HepG2 (cell line): ENCODE measurements around the gene TBC1D2B. TPM values are rescaled to one million over a fixed set of nuclear protein-coding genes. Genes with fewer than 3 reads are reported as not detected.

Experiments used
- CHCHD3 ChIP-seq: sonication (generic); formaldehyde crosslinking; IDR thresholded peaks from 2 replicates; pipeline ENCODE4 v1.8.0; 2022; ENCODE audit warnings: mild to moderate bottlenecking, missing genetic modification reagents, moderate library complexity
- IRF2 ChIP-seq: IDR thresholded peaks from 2 replicates; pipeline ENCODE4 v1.6.1; 2018; ENCODE audit warnings: missing genetic modification reagents, missing compliant biosample characterization
- IRX3 ChIP-seq: sonication (generic); formaldehyde crosslinking; IDR thresholded peaks from 2 replicates; pipeline ENCODE4 v1.8.1; 2023; ENCODE audit warnings: mild to moderate bottlenecking, low read depth, missing genetic modification reagents, borderline replicate concordance
- NRL ChIP-seq: sonication (generic); formaldehyde crosslinking; IDR thresholded peaks from 2 replicates; pipeline ENCODE4 v1.5.0; 2020; ENCODE audit warnings: missing genetic modification reagents, mild to moderate bottlenecking, moderate library complexity, borderline replicate concordance
- PRMT3 ChIP-seq: sonication (generic); formaldehyde crosslinking; IDR thresholded peaks from 2 replicates; pipeline ENCODE4 v1.8.1; 2022; ENCODE audit warnings: low read depth, mild to moderate bottlenecking, moderate library complexity, missing genetic modification reagents, borderline replicate concordance
- TCF12 ChIP-seq, 2 experiments: fragments of 450-650 bp in 1 of 2; sonication (generic) in 1 of 2; formaldehyde crosslinking in 1 of 2; IDR thresholded peaks; 2 replicates each; pipeline versions ENCODE4 v1.6.1 to v1.8.0; 2017 to 2022; ENCODE audit warnings: antibody characterized with exemption in 1 of 2, mild to moderate bottlenecking in 1 of 2, missing genetic modification reagents in 1 of 2, moderate library complexity in 1 of 2
- ZNF333 ChIP-seq: sonication (generic); formaldehyde crosslinking; IDR thresholded peaks from 2 replicates; pipeline ENCODE4 v1.4.0; 2020; ENCODE audit warnings: mild to moderate bottlenecking, missing genetic modification reagents, borderline replicate concordance
- ZNF33A ChIP-seq: sonication (generic); formaldehyde crosslinking; IDR thresholded peaks from 2 replicates; pipeline ENCODE4 v1.5.1; 2020; ENCODE audit warnings: missing genetic modification reagents, mild to moderate bottlenecking, moderate library complexity, borderline replicate concordance
- ZNF383 ChIP-seq: sonication (generic); formaldehyde crosslinking; IDR thresholded peaks from 2 replicates; pipeline ENCODE4 v1.4.0; 2020; ENCODE audit warnings: missing genetic modification reagents, mild to moderate bottlenecking, borderline replicate concordance
- ZNF747 ChIP-seq: sonication (generic); formaldehyde crosslinking; IDR thresholded peaks from 2 replicates; pipeline ENCODE4 v1.8.1; 2023; ENCODE audit warnings: missing genetic modification reagents, mild to moderate bottlenecking, borderline replicate concordance
- polyA plus RNA-seq, 8 experiments: library from polyadenylated mRNA; depleted of rRNA in 3 of 8; stranded (reverse) in 7 of 8; unstranded in 1 of 8; fragments of >200 nt; fragmentation: Illumina TruSeq in 4 of 8; extraction: Trizol in 4 of 8; gene quantifications; 2 replicates each; pipeline versions ENCODE4 v1.2.1 to v1.2.3, GENCODE V29; 2011 to 2016; ENCODE audit warnings: low read depth in 4 of 8, missing spikeins in 1 of 8, mixed read lengths in 1 of 8; ENCODE audit not compliant: insufficient read depth in 1 of 8
- total RNA-seq, 5 experiments: library from RNA; depleted of rRNA; stranded (reverse); fragments of >200 nt; fragmentation: Illumina TruSeq; extraction: Trizol; gene quantifications; 2 replicates each; pipeline ENCODE4 v1.2.3, GENCODE V29; 2016; ENCODE audit warnings: low read depth in 1 of 5
- TF ChIP-seq, protein P1 (sequence below): sonication (generic); formaldehyde crosslinking; IDR thresholded peaks from 2 replicates; pipeline ENCODE4 v1.8.0; 2022; ENCODE audit warnings: missing genetic modification reagents, mild to moderate bottlenecking, borderline replicate concordance
- TF ChIP-seq, protein P2 (sequence below): IDR thresholded peaks from 2 replicates; pipeline ENCODE4 v1.6.1; 2016; ENCODE audit warnings: missing compliant biosample characterization, missing genetic modification reagents, borderline replicate concordance
- TF ChIP-seq, protein P3 (sequence below): sonication (generic); formaldehyde crosslinking; IDR thresholded peaks from 2 replicates; pipeline ENCODE4 v1.5.0; 2020; ENCODE audit warnings: missing genetic modification reagents
- TF ChIP-seq, protein P4 (sequence below): sonication (generic); formaldehyde crosslinking; IDR thresholded peaks from 2 replicates; pipeline ENCODE4 v1.5.0; 2020; ENCODE audit warnings: missing genetic modification reagents
- TF ChIP-seq, protein P5 (sequence below): sonication (generic); formaldehyde crosslinking; IDR thresholded peaks from 2 replicates; pipeline ENCODE4; 2020; ENCODE audit warnings: missing genetic modification reagents, mild to moderate bottlenecking, borderline replicate concordance
- TF ChIP-seq, protein P6 (sequence below): sonication (generic); formaldehyde crosslinking; IDR thresholded peaks from 2 replicates; pipeline ENCODE4 v1.4.0; 2020; ENCODE audit warnings: missing genetic modification reagents
- TF ChIP-seq, protein P7 (sequence below): sonication (generic); formaldehyde crosslinking; conservative IDR thresholded peaks from 2 replicates; pipeline ENCODE4 v1.4.0; 2020; ENCODE audit warnings: missing genetic modification reagents

TBC1D2B gene
- total and polyA plus RNA-seq, 2 of the 13 experiments (the other 11 are each of a cell fraction or from before 2014, with no cell fraction given), result 10.1 to 14.4 TPM

DNA sequence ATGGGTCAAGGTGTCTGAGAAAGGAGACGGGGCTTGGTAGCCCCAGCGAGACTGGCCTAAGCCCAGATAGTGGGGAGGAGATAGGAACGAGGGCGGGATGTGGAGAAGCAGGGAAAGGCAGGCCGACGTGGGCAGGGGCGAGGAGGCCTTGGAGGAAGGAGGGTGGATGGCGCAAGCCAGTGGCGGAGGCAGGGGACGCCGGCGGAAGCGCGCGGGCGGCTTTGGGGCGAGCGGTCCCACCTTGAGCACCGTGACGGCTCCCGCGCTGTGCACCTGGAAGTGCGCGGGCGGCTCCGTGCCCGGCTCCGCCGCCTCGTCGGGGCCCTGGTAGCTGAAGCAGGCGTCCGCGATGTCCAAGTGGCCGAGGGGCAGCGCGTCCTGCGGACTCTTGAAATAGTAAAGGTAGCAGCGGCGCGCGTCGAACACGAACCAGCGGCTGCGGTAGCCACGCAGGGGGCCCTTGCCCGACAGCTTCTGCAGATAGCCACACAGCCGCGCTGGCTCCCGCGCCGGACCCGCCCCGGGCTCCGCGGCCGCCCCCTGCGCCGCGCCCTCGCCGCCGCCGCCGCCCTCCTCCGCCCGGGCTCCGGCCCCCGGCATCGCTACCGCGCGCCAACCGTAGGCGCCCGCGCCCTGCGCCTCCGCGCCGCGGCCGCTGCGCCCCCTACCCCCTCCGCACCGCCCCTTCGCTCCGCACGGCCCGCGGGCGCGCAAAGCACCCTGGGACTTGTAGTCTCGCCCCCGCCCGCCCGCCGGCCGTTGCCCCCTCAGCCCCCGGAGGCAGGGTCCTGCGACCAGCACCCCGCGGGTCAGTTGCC lies at the start of gene TBC1D2B (continued):
- TF ChIP-seq ZNF333 (CRISPR knock-in tag), result no peak
- TF ChIP-seq IRX3 (CRISPR knock-in tag), result 0 out of 2 replicates have a peak, but pooled peaks have one; percentile 24
- TF ChIP-seq, protein P1, sequence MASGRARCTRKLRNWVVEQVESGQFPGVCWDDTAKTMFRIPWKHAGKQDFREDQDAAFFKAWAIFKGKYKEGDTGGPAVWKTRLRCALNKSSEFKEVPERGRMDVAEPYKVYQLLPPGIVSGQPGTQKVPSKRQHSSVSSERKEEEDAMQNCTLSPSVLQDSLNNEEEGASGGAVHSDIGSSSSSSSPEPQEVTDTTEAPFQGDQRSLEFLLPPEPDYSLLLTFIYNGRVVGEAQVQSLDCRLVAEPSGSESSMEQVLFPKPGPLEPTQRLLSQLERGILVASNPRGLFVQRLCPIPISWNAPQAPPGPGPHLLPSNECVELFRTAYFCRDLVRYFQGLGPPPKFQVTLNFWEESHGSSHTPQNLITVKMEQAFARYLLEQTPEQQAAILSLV, result no peak
- no peak for TF ChIP-seq ZNF383 (CRISPR knock-in tag)
- no peak for TF ChIP-seq TCF12 (IDR thresholded peaks at IDR 0.05)
- no peak for TF ChIP-seq TCF12 (CRISPR knock-in tag; IDR thresholded peaks at IDR 0.05)
- peak; percentile 66; the same call in 1 of the 2 replicates for TF ChIP-seq NRL (CRISPR knock-in tag)
- TF ChIP-seq, protein P2, sequence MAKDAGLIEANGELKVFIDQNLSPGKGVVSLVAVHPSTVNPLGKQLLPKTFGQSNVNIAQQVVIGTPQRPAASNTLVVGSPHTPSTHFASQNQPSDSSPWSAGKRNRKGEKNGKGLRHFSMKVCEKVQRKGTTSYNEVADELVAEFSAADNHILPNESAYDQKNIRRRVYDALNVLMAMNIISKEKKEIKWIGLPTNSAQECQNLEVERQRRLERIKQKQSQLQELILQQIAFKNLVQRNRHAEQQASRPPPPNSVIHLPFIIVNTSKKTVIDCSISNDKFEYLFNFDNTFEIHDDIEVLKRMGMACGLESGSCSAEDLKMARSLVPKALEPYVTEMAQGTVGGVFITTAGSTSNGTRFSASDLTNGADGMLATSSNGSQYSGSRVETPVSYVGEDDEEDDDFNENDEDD, result peak; percentile 62; the same call in 1 of the 2 replicates
- TF ChIP-seq CHCHD3 (CRISPR knock-in tag), result 0 out of 2 replicates have a peak, but pooled peaks have one; percentile 69
- TF ChIP-seq, protein P3, sequence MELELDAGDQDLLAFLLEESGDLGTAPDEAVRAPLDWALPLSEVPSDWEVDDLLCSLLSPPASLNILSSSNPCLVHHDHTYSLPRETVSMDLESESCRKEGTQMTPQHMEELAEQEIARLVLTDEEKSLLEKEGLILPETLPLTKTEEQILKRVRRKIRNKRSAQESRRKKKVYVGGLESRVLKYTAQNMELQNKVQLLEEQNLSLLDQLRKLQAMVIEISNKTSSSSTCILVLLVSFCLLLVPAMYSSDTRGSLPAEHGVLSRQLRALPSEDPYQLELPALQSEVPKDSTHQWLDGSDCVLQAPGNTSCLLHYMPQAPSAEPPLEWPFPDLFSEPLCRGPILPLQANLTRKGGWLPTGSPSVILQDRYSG (CRISPR knock-in tag), result no peak
- TF ChIP-seq, protein P4, sequence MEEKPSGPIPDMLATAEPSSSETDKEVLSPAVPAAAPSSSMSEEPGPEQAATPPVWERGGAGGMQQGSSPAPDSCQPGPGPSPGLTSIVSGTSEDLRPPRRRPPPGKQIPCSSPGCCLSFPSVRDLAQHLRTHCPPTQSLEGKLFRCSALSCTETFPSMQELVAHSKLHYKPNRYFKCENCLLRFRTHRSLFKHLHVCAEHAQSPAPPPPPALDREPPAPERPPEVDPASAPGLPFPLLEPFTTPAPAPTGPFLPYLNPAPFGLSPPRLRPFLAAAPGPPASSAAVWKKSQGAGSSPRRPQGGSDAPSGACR, result no peak
- TF ChIP-seq PRMT3 (CRISPR knock-in tag), result no peak
- TF ChIP-seq, protein P5, sequence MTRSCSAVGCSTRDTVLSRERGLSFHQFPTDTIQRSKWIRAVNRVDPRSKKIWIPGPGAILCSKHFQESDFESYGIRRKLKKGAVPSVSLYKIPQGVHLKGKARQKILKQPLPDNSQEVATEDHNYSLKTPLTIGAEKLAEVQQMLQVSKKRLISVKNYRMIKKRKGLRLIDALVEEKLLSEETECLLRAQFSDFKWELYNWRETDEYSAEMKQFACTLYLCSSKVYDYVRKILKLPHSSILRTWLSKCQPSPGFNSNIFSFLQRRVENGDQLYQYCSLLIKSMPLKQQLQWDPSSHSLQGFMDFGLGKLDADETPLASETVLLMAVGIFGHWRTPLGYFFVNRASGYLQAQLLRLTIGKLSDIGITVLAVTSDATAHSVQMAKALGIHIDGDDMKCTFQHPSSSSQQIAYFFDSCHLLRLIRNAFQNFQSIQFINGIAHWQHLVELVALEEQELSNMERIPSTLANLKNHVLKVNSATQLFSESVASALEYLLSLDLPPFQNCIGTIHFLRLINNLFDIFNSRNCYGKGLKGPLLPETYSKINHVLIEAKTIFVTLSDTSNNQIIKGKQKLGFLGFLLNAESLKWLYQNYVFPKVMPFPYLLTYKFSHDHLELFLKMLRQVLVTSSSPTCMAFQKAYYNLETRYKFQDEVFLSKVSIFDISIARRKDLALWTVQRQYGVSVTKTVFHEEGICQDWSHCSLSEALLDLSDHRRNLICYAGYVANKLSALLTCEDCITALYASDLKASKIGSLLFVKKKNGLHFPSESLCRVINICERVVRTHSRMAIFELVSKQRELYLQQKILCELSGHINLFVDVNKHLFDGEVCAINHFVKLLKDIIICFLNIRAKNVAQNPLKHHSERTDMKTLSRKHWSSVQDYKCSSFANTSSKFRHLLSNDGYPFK, result no peak
- no peak for TF ChIP-seq ZNF747
- peak; percentile 24; the same call in 1 of the 2 replicates for TF ChIP-seq IRF2 (CRISPR knock-in tag)
- TF ChIP-seq, protein P6, sequence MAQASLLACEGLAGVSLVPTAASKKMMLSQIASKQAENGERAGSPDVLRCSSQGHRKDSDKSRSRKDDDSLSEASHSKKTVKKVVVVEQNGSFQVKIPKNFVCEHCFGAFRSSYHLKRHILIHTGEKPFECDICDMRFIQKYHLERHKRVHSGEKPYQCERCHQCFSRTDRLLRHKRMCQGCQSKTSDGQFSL (CRISPR knock-in tag), result no peak
- TF ChIP-seq ZNF33A (CRISPR knock-in tag), result no peak
- TF ChIP-seq, protein P7, sequence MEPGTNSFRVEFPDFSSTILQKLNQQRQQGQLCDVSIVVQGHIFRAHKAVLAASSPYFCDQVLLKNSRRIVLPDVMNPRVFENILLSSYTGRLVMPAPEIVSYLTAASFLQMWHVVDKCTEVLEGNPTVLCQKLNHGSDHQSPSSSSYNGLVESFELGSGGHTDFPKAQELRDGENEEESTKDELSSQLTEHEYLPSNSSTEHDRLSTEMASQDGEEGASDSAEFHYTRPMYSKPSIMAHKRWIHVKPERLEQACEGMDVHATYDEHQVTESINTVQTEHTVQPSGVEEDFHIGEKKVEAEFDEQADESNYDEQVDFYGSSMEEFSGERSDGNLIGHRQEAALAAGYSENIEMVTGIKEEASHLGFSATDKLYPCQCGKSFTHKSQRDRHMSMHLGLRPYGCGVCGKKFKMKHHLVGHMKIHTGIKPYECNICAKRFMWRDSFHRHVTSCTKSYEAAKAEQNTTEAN (CRISPR knock-in tag), result no peak
